Ascending aorta (tissue), 2 donors: ENCODE results near the gene RAB24. TPM values are rescaled to one million over a fixed set of nuclear protein-coding genes. Genes with fewer than 3 reads are reported as not detected.
A peak's percentile ranks its signal among the peaks of the same experiment; 100 is the strongest.

Experiments used
- DNase-seq, 2 donors: peaks; one replicate each; pipeline ENCODE4 v3.0.0-alpha.2; 2019; ENCODE audit warnings: low spot score in 2 of 2
- H3K27ac ChIP-seq, 2 donors: fragments of 200-600 bp; sonication (generic); one replicate each; pipeline ENCODE4 v1.5.1; 2016 to 2017; ENCODE audit warnings: mild to moderate bottlenecking in 1 of 2
- H3K27me3 ChIP-seq: fragments of 200-600 bp; sonication (generic); one replicate; pipeline ENCODE4 v1.5.1; 2017
- H3K36me3 ChIP-seq, 2 donors: fragments of 200-600 bp; sonication (generic); one replicate each; pipeline ENCODE4 v1.5.1; 2016
- H3K4me1 ChIP-seq, 2 donors: fragments of 200-600 bp; sonication (generic); one replicate each; pipeline ENCODE4 v1.5.1; 2016 to 2017; ENCODE audit warnings: mild to moderate bottlenecking in 1 of 2
- H3K4me3 ChIP-seq, 2 donors: fragments of 200-600 bp; sonication (generic); one replicate each; pipeline ENCODE4 v1.5.1; 2016 to 2017; ENCODE audit warnings: mild to moderate bottlenecking in 1 of 2
- H3K9me3 ChIP-seq, 2 donors: fragments of 200-600 bp; sonication (generic); one replicate each; pipeline ENCODE4 v1.5.1; 2016
- CTCF ChIP-seq, 3 experiments: fragments of 200-600 bp in 2 of 3; fragments of 450-650 bp in 1 of 3; sonication (generic) in 2 of 3; IDR thresholded peaks; one replicate each; pipeline ENCODE4 v1.5.1; 2016 to 2019; ENCODE audit warnings: antibody characterized with exemption in 3 of 3, mild to moderate bottlenecking in 1 of 3, moderate library complexity in 1 of 3
- intact Hi-C: fragments of 100-400 bp; cut with DNase I; formaldehyde crosslinking; loops from one replicate; pipeline ENCODE4 v1.15.1; 2023
- total RNA-seq: library from RNA; depleted of rRNA; stranded (reverse); fragments of >200 nt; gene quantifications from one replicate; pipeline ENCODE4 v1.1.0, GENCODE V29; 2016

Gene RAB24
- total RNA-seq, 1 donor from 2014 or later: 68.8 TPM

GRCh38 chr5:177320879-177321278, 17.4 kb upstream of the RAB24 start:
- Histone ChIP-seq H3K9me3 (no peaks in the 10 kb centered on the region), H3K36me3 (peaks cover 3 to 4% of the 10 kb centered on the region in 2 donors), H3K4me3 (no peak overlapping the region), H3K4me1 (no peaks in the 10 kb centered on the region), H3K27me3 (no peaks in the 10 kb centered on the region), H3K27ac (no peak overlapping the region)
- no peak for TF ChIP-seq CTCF (IDR thresholded peaks at IDR 0.05)
- intact Hi-C loops: no loop called here
- no peak for DNase-seq

- Histone ChIP-seq H3K9me3 (no peaks in the 10 kb centered on the region), H3K4me3 (no peak overlapping the region), H3K27me3 (no peaks in the 10 kb centered on the region), H3K36me3 (peaks cover 3 to 4% of the 10 kb centered on the region in 2 donors), H3K27ac (no peak overlapping the region), H3K4me1 (no peaks in the 10 kb centered on the region)
- intact Hi-C loops: no loop called here
- no peak for TF ChIP-seq CTCF (IDR thresholded peaks at IDR 0.05)
- DNase-seq: no peak
Measured at GRCh38 chr5:177319913-177320588, 16.5 kb upstream of the RAB24 start.

GRCh38 chr5:177317959-177318377, 14.4 kb upstream of the RAB24 start:
- intact Hi-C loops: no loop called here
- DNase-seq: peak in 1 of 2 donors; percentile 84

GRCh38 chr5:177316005-177316404, 12.5 kb upstream of the RAB24 start:
- no peaks in the 10 kb centered on the region for H3K27me3 ChIP-seq
- H3K4me1 ChIP-seq: peaks cover 12 to 17% of the 10 kb centered on the region in 2 donors
- intact Hi-C loops: no loop called here
- no peak for DNase-seq
- H3K4me3 ChIP-seq: no peak overlapping the region
- no peaks in the 10 kb centered on the region for H3K9me3 ChIP-seq
- no peak for TF ChIP-seq CTCF (IDR thresholded peaks at IDR 0.05)
- peaks cover 3 to 4% of the 10 kb centered on the region in 2 donors for H3K36me3 ChIP-seq
- no peak overlapping the region for H3K27ac ChIP-seq

More at GRCh38 chr5:177317959-177318377, 14.4 kb upstream of the RAB24 start:
- Histone ChIP-seq H3K27ac (no peak overlapping the region), H3K36me3 (peaks cover 3 to 4% of the 10 kb centered on the region in 2 donors), H3K4me3 (no peak overlapping the region), H3K4me1 (no peaks in the 10 kb centered on the region), H3K27me3 (no peaks in the 10 kb centered on the region), H3K9me3 (no peaks in the 10 kb centered on the region)
- TF ChIP-seq CTCF (IDR thresholded peaks at IDR 0.05): peak; percentile 69 to 80 (median 76)

- DNase-seq: no peak
- Histone ChIP-seq H3K36me3 (peaks cover 3 to 4% of the 10 kb centered on the region in 2 donors), H3K4me1 (peaks cover 12 to 18% of the 10 kb centered on the region in 2 donors), H3K9me3 (no peaks in the 10 kb centered on the region), H3K27me3 (no peaks in the 10 kb centered on the region), H3K27ac (no peak overlapping the region), H3K4me3 (no peak overlapping the region)
- TF ChIP-seq CTCF (IDR thresholded peaks at IDR 0.05): no peak
- intact Hi-C loops: no loop called here
Measured at GRCh38 chr5:177315411-177315810, 11.9 kb upstream of the RAB24 start.
